Kidney (tissue), 14 donors: Measurements from ENCODE around the gene EXO1. TPM values are rescaled to one million over a fixed set of nuclear protein-coding genes. Genes with fewer than 3 reads are reported as not detected.

Source experiments
- DNase-seq, 5 donors: peaks; one replicate each; pipeline ENCODE4 v3.0.0-alpha.2; 2013 to 2020
- FAIRE-seq: peaks from 2 replicates; lab custom pipeline; 2012; peaks lifted over from hg19 to GRCh38; lab: Jason Lieb, UNC
- H3K27ac ChIP-seq, 2 donors: one replicate each; pipeline ENCODE4 v1.7.0; 2013; ENCODE audit warnings: low read depth in 2 of 2, low read length in 2 of 2, inconsistent platforms in 1 of 2
- H3K27me3 ChIP-seq: one replicate; pipeline ENCODE4 v1.7.1; 2013; ENCODE audit warnings: low read length, inconsistent platforms; ENCODE audit not compliant: control insufficient read depth, insufficient read depth
- H3K36me3 ChIP-seq, 3 donors: one replicate each; pipeline versions ENCODE4 v1.7.0 to v1.7.1; 2013; ENCODE audit warnings: low read length in 3 of 3, control low read depth in 1 of 3, inconsistent platforms in 1 of 3; ENCODE audit not compliant: insufficient read depth in 3 of 3, control insufficient read depth in 2 of 3
- H3K4me1 ChIP-seq, 3 donors: one replicate each; pipeline versions ENCODE4 v1.7.0 to v1.7.1; 2013; ENCODE audit warnings: low read length in 3 of 3, inconsistent platforms in 1 of 3, low read depth in 1 of 3; ENCODE audit not compliant: control insufficient read depth in 2 of 3, insufficient read depth in 2 of 3
- H3K4me3 ChIP-seq, 3 donors: one replicate each; pipeline versions ENCODE4 v1.7.0 to v1.8.1; 2013; ENCODE audit warnings: low read length in 3 of 3, control low read depth in 1 of 3, inconsistent platforms in 1 of 3
- H3K9ac ChIP-seq, 3 donors: one replicate each; pipeline versions ENCODE4 v1.7.0 to v1.7.1; 2013; ENCODE audit warnings: low read length in 3 of 3, control low read depth in 1 of 3, inconsistent platforms in 1 of 3
- H3K9me3 ChIP-seq, 3 donors: one replicate each; pipeline versions ENCODE4 v1.7.0 to v1.7.1; 2013; ENCODE audit warnings: low read length in 3 of 3, control low read depth in 1 of 3, inconsistent platforms in 1 of 3; ENCODE audit not compliant: control insufficient read depth in 2 of 3, insufficient read depth in 1 of 3
- CTCF ChIP-seq: IDR thresholded peaks from 3 replicates; pipeline ENCODE4 v1.5.1; 2012; ENCODE audit warnings: mild to moderate bottlenecking, moderate library complexity, borderline replicate concordance; ENCODE audit not compliant: insufficient read depth; ENCODE audit errors: extremely low read depth
- intact Hi-C: fragments of 100-400 bp; cut with DNase I; formaldehyde crosslinking; loops from one replicate; pipeline ENCODE4 v1.11.1; 2022
- polyA plus RNA-seq: library from polyadenylated mRNA; stranded (reverse); fragments of 350-450 nt; fragmentation: Illumina TruSeq; extraction: RNeasy Lipid Tissue Mini Kit (QIAGEN cat#74804); gene quantifications from one replicate; pipeline ENCODE4 v1.2.3, GENCODE V29; 2014; ENCODE audit warnings: low read depth, low replicate concordance; ENCODE audit not compliant: insufficient read depth
- total RNA-seq: library from RNA; stranded (reverse); fragmentation: NEBNext Ultra II Directional; extraction: Animal tissue kit (Norgen Biotek cat#: 25700); gene quantifications from one replicate; pipeline ENCODE4 v1.2.1, GENCODE V29; 2021
- donor health status: control.
- donor health status: control.
- donor health status: control.
- donor health status: control.
- donor health status: control.
- donor health status: DM: yes; HTN: yes; CAD: no.
- donor health status: Normal renal cell carcinoma (clear cell type).

The EXO1 gene
- total and polyA plus RNA-seq, 2 donors from 2014 or later: 0.69 TPM; not detected in 1

- intact Hi-C loops: no loop called here
- no peaks in the 10 kb centered on the region for H3K36me3 ChIP-seq
- H3K9me3 ChIP-seq: no peaks in the 10 kb centered on the region
- FAIRE-seq (no peak), DNase-seq (no peak)
- H3K4me3 ChIP-seq: no peak overlapping the region
- TF ChIP-seq CTCF: no peak
- no peaks in the 10 kb centered on the region for H3K4me1 ChIP-seq
- H3K9ac ChIP-seq: no peak overlapping the region
- H3K27me3 ChIP-seq: no peaks in the 10 kb centered on the region
- no peak overlapping the region for H3K27ac ChIP-seq
These were observed 8.5 kb upstream of the EXO1 start for GRCh38 chr1:241839369-241839979.

GRCh38 chr1:241840164-241840563 lies 7.8 kb upstream of the EXO1 start:
- Histone ChIP-seq H3K27ac (no peak overlapping the region), H3K9ac (no peak overlapping the region), H3K4me3 (no peak overlapping the region), H3K36me3 (no peaks in the 10 kb centered on the region), H3K27me3 (no peaks in the 10 kb centered on the region), H3K4me1 (no peaks in the 10 kb centered on the region), H3K9me3 (no peaks in the 10 kb centered on the region)
- intact Hi-C loops: no loop called here
- no peak for FAIRE-seq
- no peak for TF ChIP-seq CTCF
- no peak for DNase-seq

- intact Hi-C loops: no loop called here
- no peak for TF ChIP-seq CTCF
- no peaks in the 10 kb centered on the region for H3K27me3 ChIP-seq
- no peak overlapping the region for H3K9ac ChIP-seq
- H3K36me3 ChIP-seq: no peaks in the 10 kb centered on the region
- H3K4me3 ChIP-seq: no peak overlapping the region
- no peak for DNase-seq
- no peaks in the 10 kb centered on the region for H3K9me3 ChIP-seq
- FAIRE-seq: no peak
- H3K27ac ChIP-seq: no peak overlapping the region
- no peaks in the 10 kb centered on the region for H3K4me1 ChIP-seq
These were observed 6.3 kb upstream of the EXO1 start for GRCh38 chr1:241841691-241842090.

GRCh38 chr1:241842565-241842964 lies 5.4 kb upstream of the EXO1 start:
- DNase-seq (no peak), FAIRE-seq (no peak)
- Histone ChIP-seq H3K9me3 (no peaks in the 10 kb centered on the region), H3K27me3 (no peaks in the 10 kb centered on the region), H3K9ac (no peak overlapping the region), H3K4me1 (peaks cover 0 to 2% (median 0%) of the 10 kb centered on the region in 3 donors), H3K36me3 (no peaks in the 10 kb centered on the region), H3K27ac (no peak overlapping the region), H3K4me3 (no peak overlapping the region)
- no peak for TF ChIP-seq CTCF
- intact Hi-C loops: no loop called here
